DND-41 (cell line): ENCODE data around the gene MGAT5.

Experiments
- ATAC-seq: fragments of 200-7000 bp; cut with Tn5 transposase; 3 replicates; pipeline ENCODE4 v1.9.1; 2021; ENCODE audit warnings: low read depth; ENCODE audit not compliant: insufficient read depth
- DNase-seq: peaks from one replicate; pipeline ENCODE4 v3.0.0-alpha.2; 2020
- H2AFZ ChIP-seq: 2 replicates; pipeline ENCODE4 v1.6.0; 2012; ENCODE audit warnings: low read depth, low read length
- H3K27ac ChIP-seq: 2 replicates; pipeline ENCODE4 v1.5.1; 2012; ENCODE audit warnings: low read length, inconsistent platforms
- H3K27me3 ChIP-seq: fragments of 200-600 bp; sonication (generic); 2 replicates; pipeline ENCODE4 v1.6.0; 2012; ENCODE audit warnings: low read length, mild to moderate bottlenecking, inconsistent platforms; ENCODE audit not compliant: insufficient read depth, poor library complexity
- H3K36me3 ChIP-seq: 2 replicates; pipeline ENCODE4 v1.5.1; 2012; ENCODE audit warnings: low read length, inconsistent platforms; ENCODE audit not compliant: insufficient read depth
- H3K4me1 ChIP-seq: 2 replicates; pipeline ENCODE4 v1.5.1; 2012; ENCODE audit warnings: mild to moderate bottlenecking, low read length; ENCODE audit not compliant: insufficient read depth
- H3K4me2 ChIP-seq: 2 replicates; pipeline ENCODE4 v1.6.0; 2012; ENCODE audit warnings: mild to moderate bottlenecking, moderate library complexity, low read length, inconsistent platforms; ENCODE audit not compliant: insufficient read depth
- H3K4me3 ChIP-seq, 2 experiments: fragments of 200-600 bp in 1 of 2; shearing (Covaris generic) in 1 of 2; 2 replicates each; pipeline ENCODE4 v1.5.1; 2012 to 2016; ENCODE audit warnings: inconsistent platforms in 2 of 2, low read length in 2 of 2, mild to moderate bottlenecking in 2 of 2, low read depth in 1 of 2, moderate library complexity in 1 of 2
- H3K79me2 ChIP-seq: 2 replicates; pipeline ENCODE4 v1.6.0; 2012; ENCODE audit warnings: low read length, inconsistent platforms; ENCODE audit not compliant: insufficient read depth
- H3K9ac ChIP-seq: 2 replicates; pipeline ENCODE4 v1.6.0; 2012; ENCODE audit warnings: low read depth, mild to moderate bottlenecking, inconsistent platforms, low read length, moderate library complexity
- H3K9me3 ChIP-seq: 2 replicates; pipeline ENCODE4 v1.5.1; 2012; ENCODE audit warnings: low read length, moderate library complexity, mild to moderate bottlenecking, inconsistent platforms; ENCODE audit not compliant: insufficient read depth, severe bottlenecking
- H4K20me1 ChIP-seq: 2 replicates; pipeline ENCODE4 v1.6.0; 2012; ENCODE audit warnings: low read length; ENCODE audit not compliant: insufficient read depth
- EZH2 ChIP-seq: IDR thresholded peaks from 3 replicates; pipeline ENCODE4 v1.6.1; 2012; ENCODE audit warnings: borderline replicate concordance, low read depth, mild to moderate bottlenecking, moderate library complexity, low read length, inconsistent platforms; ENCODE audit not compliant: severe bottlenecking
- TF ChIP-seq, protein P1 (sequence below): IDR thresholded peaks from 2 replicates; pipeline ENCODE4 v1.5.1; 2012; ENCODE audit warnings: borderline replicate concordance, low read length, moderate library complexity, mild to moderate bottlenecking; ENCODE audit not compliant: poor library complexity, severe bottlenecking; ENCODE audit errors: extremely low read depth

MGAT5 gene

DNA sequence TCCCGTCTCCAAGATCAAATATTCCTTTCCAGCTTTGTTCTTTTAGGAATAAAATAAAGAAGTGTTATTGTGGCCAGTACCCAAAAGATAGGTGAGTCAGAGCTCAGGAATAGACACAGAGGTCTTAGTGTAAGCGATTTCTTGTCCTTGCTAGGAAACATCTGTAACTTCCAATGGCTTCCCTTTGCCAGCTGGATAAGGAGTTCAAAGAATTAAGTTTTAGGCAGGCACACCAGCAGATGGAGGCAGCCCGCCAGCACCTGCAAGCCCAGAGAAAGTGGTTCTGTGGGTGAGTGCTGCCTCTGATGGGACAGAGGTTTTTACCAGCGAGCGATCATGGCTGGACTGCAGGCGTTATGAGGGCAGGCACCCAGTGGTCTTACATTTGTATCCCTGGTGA is 125.4 kb downstream of the MGAT5 start:
- Histone ChIP-seq H3K9ac (no peak overlapping the region), H3K27ac (no peak overlapping the region), H3K79me2 (no peaks in the 10 kb centered on the region), H4K20me1 (no peaks in the 10 kb centered on the region), H2AFZ (no peak overlapping the region), H3K4me1 (no peaks in the 10 kb centered on the region), H3K4me2 (no peak overlapping the region), H3K36me3 (peaks cover 24% of the 10 kb centered on the region; the same call in 1 of the 2 replicates), H3K4me3 (no peak overlapping the region), H3K27me3 (no peaks in the 10 kb centered on the region), H3K9me3 (no peaks in the 10 kb centered on the region)
- ATAC-seq (no peak), DNase-seq (no peak)
- TF ChIP-seq, protein P1, sequence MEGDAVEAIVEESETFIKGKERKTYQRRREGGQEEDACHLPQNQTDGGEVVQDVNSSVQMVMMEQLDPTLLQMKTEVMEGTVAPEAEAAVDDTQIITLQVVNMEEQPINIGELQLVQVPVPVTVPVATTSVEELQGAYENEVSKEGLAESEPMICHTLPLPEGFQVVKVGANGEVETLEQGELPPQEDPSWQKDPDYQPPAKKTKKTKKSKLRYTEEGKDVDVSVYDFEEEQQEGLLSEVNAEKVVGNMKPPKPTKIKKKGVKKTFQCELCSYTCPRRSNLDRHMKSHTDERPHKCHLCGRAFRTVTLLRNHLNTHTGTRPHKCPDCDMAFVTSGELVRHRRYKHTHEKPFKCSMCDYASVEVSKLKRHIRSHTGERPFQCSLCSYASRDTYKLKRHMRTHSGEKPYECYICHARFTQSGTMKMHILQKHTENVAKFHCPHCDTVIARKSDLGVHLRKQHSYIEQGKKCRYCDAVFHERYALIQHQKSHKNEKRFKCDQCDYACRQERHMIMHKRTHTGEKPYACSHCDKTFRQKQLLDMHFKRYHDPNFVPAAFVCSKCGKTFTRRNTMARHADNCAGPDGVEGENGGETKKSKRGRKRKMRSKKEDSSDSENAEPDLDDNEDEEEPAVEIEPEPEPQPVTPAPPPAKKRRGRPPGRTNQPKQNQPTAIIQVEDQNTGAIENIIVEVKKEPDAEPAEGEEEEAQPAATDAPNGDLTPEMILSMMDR = no peak
- no peak for TF ChIP-seq EZH2

DNA sequence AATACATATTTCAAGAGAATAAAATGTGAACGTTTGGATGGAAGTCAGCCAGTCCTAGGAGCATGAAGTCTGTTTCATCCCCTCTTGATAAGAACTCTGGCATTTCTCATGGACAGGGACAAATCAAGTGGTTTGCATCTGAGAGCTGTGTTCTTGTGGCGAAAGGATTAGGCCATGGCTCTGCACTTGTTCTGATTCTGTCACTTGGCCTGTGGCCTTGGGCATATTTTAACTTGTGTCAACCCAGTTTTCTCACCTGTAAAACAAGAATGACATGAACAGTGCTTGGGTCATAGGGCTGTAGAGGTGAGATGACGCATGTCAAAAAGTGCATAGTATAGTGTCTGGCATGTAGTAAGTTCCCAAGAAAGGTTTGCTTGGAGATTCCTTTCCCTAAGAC is 125.8 kb downstream of the MGAT5 start:
- ATAC-seq (no peak), DNase-seq (no peak)
- Histone ChIP-seq H2AFZ (no peak overlapping the region), H4K20me1 (no peaks in the 10 kb centered on the region), H3K9me3 (no peaks in the 10 kb centered on the region), H3K4me3 (no peak overlapping the region), H3K79me2 (no peaks in the 10 kb centered on the region), H3K27ac (no peak overlapping the region), H3K27me3 (no peaks in the 10 kb centered on the region), H3K36me3 (peaks cover 22% of the 10 kb centered on the region; the same call in 1 of the 2 replicates), H3K4me2 (no peak overlapping the region), H3K4me1 (no peaks in the 10 kb centered on the region), H3K9ac (no peak overlapping the region)
- TF ChIP-seq, protein P1 = no peak
- no peak for TF ChIP-seq EZH2

DNA sequence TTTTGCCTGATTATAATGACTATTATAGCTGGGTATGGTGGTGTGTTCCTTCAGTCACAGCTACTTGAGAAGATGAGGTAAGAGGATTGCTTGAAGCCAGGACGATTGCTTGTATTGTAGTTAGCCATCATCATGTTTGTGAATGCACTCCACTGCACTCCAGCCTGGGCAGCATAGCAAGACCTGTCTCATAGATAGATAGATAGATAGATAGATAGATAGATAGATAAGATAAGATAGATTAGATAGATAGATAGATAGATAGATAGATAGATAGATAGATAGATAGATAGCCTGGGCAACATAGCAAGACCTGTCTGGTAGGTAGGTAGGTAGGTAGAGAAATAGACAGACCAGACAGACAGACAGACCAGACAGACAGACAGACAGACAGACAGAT is 127.3 kb downstream of the MGAT5 start:
- no peaks in the 10 kb centered on the region for H3K9me3 ChIP-seq
- peaks cover 10% of the 10 kb centered on the region; the same call in 1 of the 2 replicates for H3K36me3 ChIP-seq
- TF ChIP-seq, protein P1 = no peak
- no peak for TF ChIP-seq EZH2
- no peaks in the 10 kb centered on the region for H3K27me3 ChIP-seq
- no peak overlapping the region for H3K4me2 ChIP-seq
- no peaks in the 10 kb centered on the region for H3K4me1 ChIP-seq
- H3K9ac ChIP-seq = no peak overlapping the region
- H3K4me3 ChIP-seq = no peak overlapping the region
- no peaks in the 10 kb centered on the region for H4K20me1 ChIP-seq
- no peak overlapping the region for H2AFZ ChIP-seq
- DNase-seq = no peak
- no peaks in the 10 kb centered on the region for H3K79me2 ChIP-seq
- ATAC-seq = no peak
- no peak overlapping the region for H3K27ac ChIP-seq

DNA sequence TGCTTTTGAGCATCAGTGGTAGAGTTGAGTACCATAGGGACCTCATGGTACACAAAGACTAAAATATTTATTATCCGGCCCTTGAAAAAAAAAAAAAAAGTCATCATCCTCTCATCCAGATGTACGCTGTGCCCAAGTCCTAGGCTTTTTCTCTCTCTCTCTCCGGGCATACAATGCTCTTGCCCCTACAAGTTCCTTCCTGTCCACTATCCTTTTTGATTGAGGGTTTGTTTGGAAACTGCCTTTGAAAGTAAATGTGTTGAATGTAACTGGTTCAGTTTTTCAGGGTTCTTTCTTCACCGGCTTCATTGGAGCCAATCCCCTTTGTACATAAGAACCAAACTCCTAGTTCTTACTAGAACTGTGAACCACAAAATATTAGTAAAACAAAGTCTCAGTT is 130.3 kb downstream of the MGAT5 start:
- ATAC-seq (no peak), DNase-seq (no peak)
- H3K9ac ChIP-seq = no peak overlapping the region
- H3K36me3 ChIP-seq = no peaks in the 10 kb centered on the region
- no peaks in the 10 kb centered on the region for H3K79me2 ChIP-seq
- H4K20me1 ChIP-seq = no peaks in the 10 kb centered on the region
- H3K4me3 ChIP-seq = no peak overlapping the region
- TF ChIP-seq, protein P1 = no peak
- no peak for TF ChIP-seq EZH2
- H3K4me2 ChIP-seq = no peak overlapping the region
- H3K27ac ChIP-seq = no peak overlapping the region
- no peaks in the 10 kb centered on the region for H3K4me1 ChIP-seq
- no peaks in the 10 kb centered on the region for H3K27me3 ChIP-seq
- H3K9me3 ChIP-seq = no peaks in the 10 kb centered on the region
- H2AFZ ChIP-seq = no peak overlapping the region
